Upper lobe of left lung (tissue), 6 donors: ENCODE data around the gene SPEM3. TPM values are rescaled to one million over a fixed set of nuclear protein-coding genes. Genes with fewer than 3 reads are reported as not detected.

Source experiments
- ATAC-seq, 2 donors: fragments of 200-7000 bp; cut with Tn5 transposase; one replicate each; pipeline ENCODE4 v1.9.1; 2022; ENCODE audit warnings: mild to moderate bottlenecking in 2 of 2, moderate library complexity in 2 of 2; ENCODE audit not compliant: low FRiP score in 2 of 2
- DNase-seq, 2 donors: peaks; one replicate each; pipeline ENCODE4 v3.0.0-alpha.2; 2019 to 2020
- H3K27ac ChIP-seq, 4 donors: fragments of 200-600 bp; sonication (generic); one replicate each; pipeline ENCODE4 v1.5.1; 2016 to 2019
- H3K27me3 ChIP-seq, 4 donors: fragments of 200-600 bp; sonication (generic); one replicate each; pipeline ENCODE4 v1.5.1; 2017 to 2019
- H3K36me3 ChIP-seq, 4 donors: fragments of 200-600 bp; sonication (generic); one replicate each; pipeline ENCODE4 v1.5.1; 2016 to 2019
- H3K4me1 ChIP-seq, 4 donors: fragments of 200-600 bp; sonication (generic); one replicate each; pipeline ENCODE4 v1.5.1; 2018 to 2019
- H3K4me3 ChIP-seq, 4 donors: fragments of 200-600 bp; sonication (generic); one replicate each; pipeline ENCODE4 v1.5.1; 2017 to 2019; ENCODE audit warnings: mild to moderate bottlenecking in 2 of 4, moderate library complexity in 1 of 4
- H3K9me3 ChIP-seq, 4 donors: fragments of 200-600 bp; sonication (generic); one replicate each; pipeline ENCODE4 v1.5.1; 2018 to 2019
- CTCF ChIP-seq, 6 experiments: fragments of 450-650 bp in 4 of 6; fragments of 200-600 bp in 2 of 6; sonication (generic) in 2 of 6; IDR thresholded peaks; one replicate each; pipeline ENCODE4 v1.5.1; 2016 to 2019; ENCODE audit warnings: antibody characterized with exemption in 6 of 6
- EP300 ChIP-seq, 4 donors: sonication (generic); formaldehyde crosslinking; IDR thresholded peaks; one replicate each; pipeline ENCODE4 v1.5.1; 2017; ENCODE audit warnings: antibody characterized with exemption in 4 of 4, control low read depth in 2 of 4
- POLR2A ChIP-seq, 4 donors: fragments of 450-650 bp; IDR thresholded peaks; one replicate each; pipeline ENCODE4 v1.5.1; 2016 to 2017; ENCODE audit warnings: antibody characterized with exemption in 4 of 4, mild to moderate bottlenecking in 2 of 4
- POLR2AphosphoS5 ChIP-seq, 2 donors: sonication (generic); formaldehyde crosslinking; IDR thresholded peaks; one replicate each; pipeline ENCODE4 v1.5.1; 2017; ENCODE audit warnings: antibody characterized with exemption in 2 of 2
- WGBS, 2 donors: methylation state at CpG; one replicate each; pipeline ENCODE4 v1.1.5; 2017 to 2018; 5-methylcytosine and 5-hydroxymethylcytosine counted together
- total RNA-seq, 6 donors: library from RNA; depleted of rRNA in 4 of 6; stranded (reverse); fragments of >200 nt in 4 of 6; gene quantifications; one replicate each; pipeline versions ENCODE4 v1.1.0 to v1.2.1, GENCODE V29; 2016 to 2021
- donor health status: DM: no; HTN: no; CAD: no; lungs with moderate emphysema.
- donor health status: DM: no; HTN: yes; CAD: no; lungs with severe emphysema.

Gene SPEM3
- total RNA-seq, 6 donors from 2014 or later = not detected

DNA sequence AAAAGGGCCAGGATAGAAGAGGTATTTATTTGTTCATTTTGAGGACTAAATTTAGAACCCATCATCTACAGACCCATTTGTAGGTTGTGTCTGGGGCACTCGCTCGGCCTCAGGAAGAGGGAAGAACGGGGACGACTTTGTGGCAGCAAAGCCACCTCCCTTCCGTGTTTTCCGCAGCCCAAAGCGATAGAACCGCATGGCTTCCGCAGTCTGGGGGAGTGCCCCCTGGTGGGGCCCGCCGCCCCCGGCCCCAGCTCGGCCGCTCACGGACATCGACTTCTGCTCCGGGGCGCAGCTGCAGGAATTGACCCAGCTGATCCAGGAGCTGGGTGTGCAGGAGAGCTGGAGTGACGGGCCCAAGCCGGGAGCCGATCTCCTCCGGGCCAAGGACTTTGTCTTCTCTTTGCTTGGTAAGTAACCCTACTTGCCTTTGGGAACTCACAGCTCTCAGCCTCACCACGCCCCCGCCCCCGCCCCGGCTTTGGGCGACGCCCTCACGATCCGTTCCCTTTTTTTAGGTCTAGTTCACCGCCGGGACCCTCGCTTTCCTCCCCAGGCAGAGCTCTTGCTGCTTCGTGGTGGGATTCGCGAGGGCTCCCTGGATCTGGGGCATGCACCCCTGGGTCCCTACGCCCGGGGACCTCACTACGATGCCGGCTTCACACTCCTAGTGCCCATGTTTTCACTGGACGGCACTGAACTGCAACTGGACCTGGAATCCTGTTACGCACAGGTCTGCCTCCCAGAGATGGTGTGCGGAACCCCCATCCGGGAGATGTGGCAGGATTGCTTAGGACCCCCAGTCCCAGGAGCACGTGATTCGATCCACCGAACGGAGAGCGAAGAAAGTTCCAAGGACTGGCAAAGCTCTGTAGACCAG, 7.3 kb downstream of the SPEM3 start:
- peaks cover 50 to 60% (median 56%) of the 10 kb centered on the region in 4 donors for H3K4me1 ChIP-seq
- DNase-seq (peak; percentile 71 to 93), ATAC-seq (peak; percentile 37 to 51)
- peak overlapping the region; percentile 65 to 85 (median 78) for H3K27ac ChIP-seq
- H3K9me3 ChIP-seq = no peaks in the 10 kb centered on the region
- peaks cover 0 to 25% (median 18%) of the 10 kb centered on the region in 4 donors for H3K27me3 ChIP-seq
- H3K36me3 ChIP-seq = no peaks in the 10 kb centered on the region
- H3K4me3 ChIP-seq = peak overlapping the region; percentile 56 to 63 (median 58)
- 10 to 21% methylated on average over 13 to 48 of the region's 49 CpGs for WGBS, 2 donors
- peak in 3 of 6 experiments; percentile 16 to 32 (median 18) for TF ChIP-seq CTCF (IDR thresholded peaks at IDR 0.05)
- no peak for TF ChIP-seq POLR2AphosphoS5 (IDR thresholded peaks at IDR 0.05)
- no peak for TF ChIP-seq EP300 (IDR thresholded peaks at IDR 0.05)
- TF ChIP-seq POLR2A (IDR thresholded peaks at IDR 0.05) = peak in 1 of 4 donors; percentile 11

- Histone ChIP-seq H3K9me3 (no peaks in the 10 kb centered on the region), H3K36me3 (no peaks in the 10 kb centered on the region), H3K4me1 (peaks cover 50 to 60% (median 57%) of the 10 kb centered on the region in 4 donors), H3K27ac (peak overlapping the region; percentile 65 to 84 (median 78)), H3K4me3 (peak overlapping the region in 3 of 4 donors; percentile 56 to 63 (median 61)), H3K27me3 (peaks cover 0 to 25% (median 19%) of the 10 kb centered on the region in 4 donors)
- TF ChIP-seq POLR2A (IDR thresholded peaks at IDR 0.05) = peak in 2 of 4 donors; percentile 32 to 45
- no peak for TF ChIP-seq EP300 (IDR thresholded peaks at IDR 0.05)
- peak; percentile 80 to 97 (median 95) for TF ChIP-seq CTCF (IDR thresholded peaks at IDR 0.05)
- peak in 1 of 2 donors; percentile 41 for TF ChIP-seq POLR2AphosphoS5 (IDR thresholded peaks at IDR 0.05)
- ATAC-seq (peak; percentile 85 to 90), DNase-seq (peak; percentile 89 to 96)
- WGBS, 2 donors = 15 to 23% methylated on average over 12 to 48 of the region's 92 CpGs
These were observed 8.1 kb downstream of the SPEM3 start for GRCh38 chr17:7436556-7437368.

DNA sequence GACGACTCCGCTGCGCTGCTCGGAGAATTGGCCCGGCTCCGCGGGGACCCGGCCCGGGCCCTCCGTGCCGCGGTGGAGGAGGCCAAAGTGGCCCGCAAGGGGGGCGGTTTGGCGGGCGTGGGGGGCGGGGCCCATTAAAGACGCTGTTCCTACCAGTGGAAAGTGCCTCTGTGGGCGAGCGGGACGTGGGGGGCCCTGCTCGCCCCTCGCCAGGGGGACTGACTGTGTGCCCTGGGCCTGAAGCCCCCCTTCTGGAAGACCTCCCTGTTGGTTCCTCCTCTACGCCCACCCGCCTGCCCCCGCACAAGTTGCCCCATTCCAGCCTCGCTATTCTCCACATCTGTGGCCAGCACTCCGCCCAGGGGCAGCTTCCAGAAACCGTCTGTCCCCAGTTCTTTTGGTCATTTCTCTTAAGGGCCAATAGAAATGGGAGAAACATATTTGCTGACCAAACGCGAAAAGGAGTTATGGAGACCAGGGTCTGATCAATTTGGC, 8.8 kb downstream of the SPEM3 start:
- peaks cover 0 to 25% (median 19%) of the 10 kb centered on the region in 4 donors for H3K27me3 ChIP-seq
- DNase-seq = no peak
- peak overlapping the region in 3 of 4 donors; percentile 56 to 63 (median 61) for H3K4me3 ChIP-seq

More for the DNA sequence above, 8.8 kb downstream of the SPEM3 start:
- no peaks in the 10 kb centered on the region for H3K36me3 ChIP-seq
- ATAC-seq = no peak
- 34 to 68% methylated on average over 9 to 31 of the region's 31 CpGs for WGBS, 2 donors
- TF ChIP-seq POLR2AphosphoS5 (IDR thresholded peaks at IDR 0.05) = no peak
- TF ChIP-seq POLR2A (IDR thresholded peaks at IDR 0.05) = no peak
- TF ChIP-seq CTCF (IDR thresholded peaks at IDR 0.05) = no peak
- no peak for TF ChIP-seq EP300 (IDR thresholded peaks at IDR 0.05)
- peak overlapping the region in 3 of 4 donors; percentile 65 to 84 (median 79) for H3K27ac ChIP-seq
- no peaks in the 10 kb centered on the region for H3K9me3 ChIP-seq
- H3K4me1 ChIP-seq = peaks cover 50 to 60% (median 57%) of the 10 kb centered on the region in 4 donors
